ENCODE measurements around the gene ZKSCAN4.

The ZKSCAN4 gene

GRCh38 chr6:28209753-28210535, 42.1 kb downstream of the ZKSCAN4 start:
- in situ Hi-C loops (cut with MboI; ENCODE audit: low sequenced_read_pairs), result no loop called here

GRCh38 chr6:28208111-28208659, 43.9 kb downstream of the ZKSCAN4 start:
- in situ Hi-C loops (cut with MboI; ENCODE audit: low sequenced_read_pairs), result no loop called here

- in situ Hi-C loops (cut with MboI; ENCODE audit: low sequenced_read_pairs), result no loop called here
Measured at GRCh38 chr6:28207510-28208110, 44.5 kb downstream of the ZKSCAN4 start.

GRCh38 chr6:28206928-28207509, 45.0 kb downstream of the ZKSCAN4 start:
- in situ Hi-C loops (cut with MboI; ENCODE audit: low sequenced_read_pairs), result no loop called here

GRCh38 chr6:28206527-28206926, 45.5 kb downstream of the ZKSCAN4 start:
- in situ Hi-C loops (cut with MboI; ENCODE audit: low sequenced_read_pairs), result no loop called here

- in situ Hi-C loops (cut with MboI; ENCODE audit: low sequenced_read_pairs), result no loop called here
Measured at GRCh38 chr6:28205879-28206278, 46.2 kb downstream of the ZKSCAN4 start.

- in situ Hi-C loops (cut with MboI; ENCODE audit: low sequenced_read_pairs), result no loop called here
Measured at GRCh38 chr6:28203201-28203600, 48.9 kb downstream of the ZKSCAN4 start.

- in situ Hi-C loops (cut with MboI; ENCODE audit: low sequenced_read_pairs), result no loop called here
Measured at GRCh38 chr6:28200020-28200419, 52.0 kb downstream of the ZKSCAN4 start.
